ENCODE results near the gene DPH1.

The DPH1 gene

GRCh38 chr17:2054512-2055291 lies 24.7 kb downstream of the DPH1 start, which contains the start of gene HIC1:
Gene HIC1, plus strand, starts transcription at chr17:2055103. Its CDS starts 1,588 bp downstream, at chr17:2056691.
- Histone ChIP-seq H3K27me3 (ENCODE audit: control insufficient read depth, insufficient read depth, low read length) (peaks cover 3% of the 10 kb centered on the region), H3K9me3 (replicated peaks; ENCODE audit: low read length) (no peaks in the 10 kb centered on the region), H3K9ac (ENCODE audit: low read depth, low read length) (peak within 1 kb of the TSS; percentile 89), H3K36me3 (ENCODE audit: insufficient read depth, low read length) (peaks cover 5% of the 10 kb centered on the region), H3K4me2 (ENCODE audit: low read length) (peak within 1 kb of the TSS; percentile 98), H3K4me3 (ENCODE audit: low read length) (peak within 1 kb of the TSS; percentile 88), H3K4me1 (ENCODE audit: control insufficient read depth, insufficient read depth, low read length) (peaks cover 3% of the 10 kb centered on the region)

- H3K36me3 ChIP-seq (ENCODE audit: insufficient read depth, low read length) = peaks cover 8% of the 10 kb centered on the region
- H3K9ac ChIP-seq (ENCODE audit: low read depth, low read length) = peak overlapping the region; percentile 89
- peak overlapping the region; percentile 88 for H3K4me3 ChIP-seq (ENCODE audit: low read length)
- peak overlapping the region; percentile 98 for H3K4me2 ChIP-seq (ENCODE audit: low read length)
- peaks cover 2% of the 10 kb centered on the region for H3K4me1 ChIP-seq (ENCODE audit: control insufficient read depth, insufficient read depth, low read length)
- peaks cover 3% of the 10 kb centered on the region for H3K27me3 ChIP-seq (ENCODE audit: control insufficient read depth, insufficient read depth, low read length)
- no peaks in the 10 kb centered on the region for H3K9me3 ChIP-seq (replicated peaks; ENCODE audit: low read length)
Measured at GRCh38 chr17:2055292-2056205, 25.6 kb downstream of the DPH1 start.

GRCh38 chr17:2056206-2057174 lies 26.5 kb downstream of the DPH1 start:
- Histone ChIP-seq H3K36me3 (ENCODE audit: insufficient read depth, low read length) (peaks cover 17% of the 10 kb centered on the region), H3K27me3 (ENCODE audit: control insufficient read depth, insufficient read depth, low read length) (peaks cover under 1% of the 10 kb centered on the region), H3K4me3 (ENCODE audit: low read length) (peak overlapping the region; percentile 88)

GRCh38 chr17:2057175-2057759 lies 27.3 kb downstream of the DPH1 start:
- H3K4me1 ChIP-seq (ENCODE audit: control insufficient read depth, insufficient read depth, low read length) = peaks cover 2% of the 10 kb centered on the region
- H3K36me3 ChIP-seq (ENCODE audit: insufficient read depth, low read length) = peaks cover 18% of the 10 kb centered on the region
- H3K27me3 ChIP-seq (ENCODE audit: control insufficient read depth, insufficient read depth, low read length) = no peaks in the 10 kb centered on the region
- no peak overlapping the region for H3K4me3 ChIP-seq (ENCODE audit: low read length)
- H3K9ac ChIP-seq (ENCODE audit: low read depth, low read length) = no peak overlapping the region
- H3K9me3 ChIP-seq (replicated peaks; ENCODE audit: low read length) = no peaks in the 10 kb centered on the region
- no peak overlapping the region for H3K4me2 ChIP-seq (ENCODE audit: low read length)

More at GRCh38 chr17:2056206-2057174, 26.5 kb downstream of the DPH1 start:
- Histone ChIP-seq H3K4me1 (ENCODE audit: control insufficient read depth, insufficient read depth, low read length) (no peaks in the 10 kb centered on the region), H3K9me3 (replicated peaks; ENCODE audit: low read length) (no peaks in the 10 kb centered on the region), H3K4me2 (ENCODE audit: low read length) (peak overlapping the region; percentile 54), H3K9ac (ENCODE audit: low read depth, low read length) (no peak overlapping the region)

GRCh38 chr17:2057760-2058585 lies 28.0 kb downstream of the DPH1 start:
- no peak overlapping the region for H3K4me3 ChIP-seq (ENCODE audit: low read length)

GRCh38 chr17:2058586-2059546 lies 28.9 kb downstream of the DPH1 start:
- H3K27me3 ChIP-seq (ENCODE audit: control insufficient read depth, insufficient read depth, low read length) = no peaks in the 10 kb centered on the region
- H3K4me2 ChIP-seq (ENCODE audit: low read length) = no peak overlapping the region
- H3K9me3 ChIP-seq (replicated peaks; ENCODE audit: low read length) = no peaks in the 10 kb centered on the region
- peaks cover 22% of the 10 kb centered on the region for H3K36me3 ChIP-seq (ENCODE audit: insufficient read depth, low read length)
- no peak overlapping the region for H3K9ac ChIP-seq (ENCODE audit: low read depth, low read length)
- H3K4me3 ChIP-seq (ENCODE audit: low read length) = no peak overlapping the region
- peaks cover 14% of the 10 kb centered on the region for H3K4me1 ChIP-seq (ENCODE audit: control insufficient read depth, insufficient read depth, low read length)

More at GRCh38 chr17:2057760-2058585, 28.0 kb downstream of the DPH1 start:
- no peak overlapping the region for H3K9ac ChIP-seq (ENCODE audit: low read depth, low read length)
- peaks cover 9% of the 10 kb centered on the region for H3K4me1 ChIP-seq (ENCODE audit: control insufficient read depth, insufficient read depth, low read length)
- no peak overlapping the region for H3K4me2 ChIP-seq (ENCODE audit: low read length)
- H3K27me3 ChIP-seq (ENCODE audit: control insufficient read depth, insufficient read depth, low read length) = no peaks in the 10 kb centered on the region
- H3K36me3 ChIP-seq (ENCODE audit: insufficient read depth, low read length) = peaks cover 18% of the 10 kb centered on the region
- no peaks in the 10 kb centered on the region for H3K9me3 ChIP-seq (replicated peaks; ENCODE audit: low read length)

GRCh38 chr17:2059547-2060384 lies 29.8 kb downstream of the DPH1 start:
- no peaks in the 10 kb centered on the region for H3K27me3 ChIP-seq (ENCODE audit: control insufficient read depth, insufficient read depth, low read length)
- H3K36me3 ChIP-seq (ENCODE audit: insufficient read depth, low read length) = peaks cover 29% of the 10 kb centered on the region
- H3K4me2 ChIP-seq (ENCODE audit: low read length) = no peak overlapping the region
- H3K4me1 ChIP-seq (ENCODE audit: control insufficient read depth, insufficient read depth, low read length) = peaks cover 14% of the 10 kb centered on the region
- no peak overlapping the region for H3K4me3 ChIP-seq (ENCODE audit: low read length)
- H3K9me3 ChIP-seq (replicated peaks; ENCODE audit: low read length) = no peaks in the 10 kb centered on the region
- H3K9ac ChIP-seq (ENCODE audit: low read depth, low read length) = no peak overlapping the region

GRCh38 chr17:2060385-2060658 lies 30.4 kb downstream of the DPH1 start:
- Histone ChIP-seq H3K9ac (ENCODE audit: low read depth, low read length) (no peak overlapping the region), H3K9me3 (replicated peaks; ENCODE audit: low read length) (no peaks in the 10 kb centered on the region), H3K36me3 (ENCODE audit: insufficient read depth, low read length) (peaks cover 34% of the 10 kb centered on the region), H3K4me3 (ENCODE audit: low read length) (no peak overlapping the region), H3K4me1 (ENCODE audit: control insufficient read depth, insufficient read depth, low read length) (peaks cover 14% of the 10 kb centered on the region), H3K4me2 (ENCODE audit: low read length) (no peak overlapping the region), H3K27me3 (ENCODE audit: control insufficient read depth, insufficient read depth, low read length) (no peaks in the 10 kb centered on the region)

All from skeletal muscle satellite cell (primary cell).